H4 (cell line): ENCODE measurements around the gene RPSA. TPM values are rescaled to one million over a fixed set of nuclear protein-coding genes. Genes with fewer than 3 reads are reported as not detected.
A peak's percentile ranks its signal among the peaks of the same experiment; 100 is the strongest.
"Not testable (repeated sequence)": the region's sequence is repeated elsewhere in the genome, so short reads cannot be mapped to it uniquely, and the experiment has no call there.

Source experiments
- DNase-seq: peaks from one replicate; pipeline ENCODE4 v3.0.0-alpha.2; 2015; ENCODE audit warnings: low spot score
- total RNA-seq: library from RNA; depleted of rRNA; stranded (reverse); fragments of >200 nt; shearing (Covaris generic); gene quantifications from 2 replicates; pipeline ENCODE4 v1.2.3, GENCODE V29; 2014

RPSA gene
- total RNA-seq, 1 experiment from 2014 or later = 2,637 TPM

- DNase-seq = no peak
Measured at GRCh38 chr3:39419742-39420315, 13.3 kb downstream of the RPSA start.

GRCh38 chr3:39420543-39420942 is 14.0 kb downstream of the RPSA start:
- DNase-seq = no peak

GRCh38 chr3:39423436-39423970 is 17.0 kb downstream of the RPSA start:
- DNase-seq = no peak

GRCh38 chr3:39426312-39426711 is 19.8 kb downstream of the RPSA start:
- DNase-seq = no peak

- no peak for DNase-seq
Measured at GRCh38 chr3:39427506-39427905, 21.0 kb downstream of the RPSA start.

GRCh38 chr3:39428745-39429201 is 22.3 kb downstream of the RPSA start:
- DNase-seq = no peak

GRCh38 chr3:39429466-39429865 is 22.9 kb downstream of the RPSA start:
- DNase-seq = no peak

GRCh38 chr3:39432342-39432741 is 25.8 kb downstream of the RPSA start:
- DNase-seq = no peak

- DNase-seq = peak; percentile 39
Measured at GRCh38 chr3:39433642-39434041, 27.1 kb downstream of the RPSA start.

GRCh38 chr3:39434574-39434973 is 28.1 kb downstream of the RPSA start:
- no peak for DNase-seq

- no peak for DNase-seq
Measured at GRCh38 chr3:39435006-39435748, 28.7 kb downstream of the RPSA start.

- no peak for DNase-seq
Measured at GRCh38 chr3:39438880-39439279, 32.4 kb downstream of the RPSA start.

GRCh38 chr3:39440316-39440715 is 33.8 kb downstream of the RPSA start:
- no peak for DNase-seq

GRCh38 chr3:39443530-39443929 is 37.0 kb downstream of the RPSA start:
- DNase-seq = no peak

- DNase-seq = no peak
Measured at GRCh38 chr3:39445927-39446326, 39.4 kb downstream of the RPSA start.

- DNase-seq = no peak
Measured at GRCh38 chr3:39446444-39446843, 39.9 kb downstream of the RPSA start.

GRCh38 chr3:39447637-39448483 is 41.3 kb downstream of the RPSA start:
- peak; percentile 77 for DNase-seq

- DNase-seq = no peak
Measured at GRCh38 chr3:39448506-39449233, 42.1 kb downstream of the RPSA start.

GRCh38 chr3:39449796-39450195 is 43.3 kb downstream of the RPSA start:
- no peak for DNase-seq

GRCh38 chr3:39453134-39453533 is 46.6 kb downstream of the RPSA start:
- DNase-seq = no peak

- not testable (repeated sequence) for DNase-seq
Measured at GRCh38 chr3:39453872-39454271, 47.4 kb downstream of the RPSA start.
